ENCODE data around the gene PHYH.
"Not testable (repeated sequence)": the region's sequence is repeated elsewhere in the genome, so short reads cannot be mapped to it uniquely, and the experiment has no call there.

The PHYH gene

GRCh38 chr10:13299437-13300287, at the start of gene PHYH:
Gene PHYH (minus strand): TSS chr10:13300064. CDS start chr10:13300042, 22 bp downstream.
- in situ Hi-C loops (cut with HindIII; ENCODE audit: low sequenced_read_pairs): no loop called here

- in situ Hi-C loops (cut with HindIII; ENCODE audit: low sequenced_read_pairs): no loop called here
These were observed 48.6 kb upstream of the PHYH start, which contains the start of gene SEPHS1 for GRCh38 chr10:13348216-13349017. Gene SEPHS1 (minus strand): TSS chr10:13348293. CDS start chr10:13344950, 3,343 bp downstream.

DNA sequence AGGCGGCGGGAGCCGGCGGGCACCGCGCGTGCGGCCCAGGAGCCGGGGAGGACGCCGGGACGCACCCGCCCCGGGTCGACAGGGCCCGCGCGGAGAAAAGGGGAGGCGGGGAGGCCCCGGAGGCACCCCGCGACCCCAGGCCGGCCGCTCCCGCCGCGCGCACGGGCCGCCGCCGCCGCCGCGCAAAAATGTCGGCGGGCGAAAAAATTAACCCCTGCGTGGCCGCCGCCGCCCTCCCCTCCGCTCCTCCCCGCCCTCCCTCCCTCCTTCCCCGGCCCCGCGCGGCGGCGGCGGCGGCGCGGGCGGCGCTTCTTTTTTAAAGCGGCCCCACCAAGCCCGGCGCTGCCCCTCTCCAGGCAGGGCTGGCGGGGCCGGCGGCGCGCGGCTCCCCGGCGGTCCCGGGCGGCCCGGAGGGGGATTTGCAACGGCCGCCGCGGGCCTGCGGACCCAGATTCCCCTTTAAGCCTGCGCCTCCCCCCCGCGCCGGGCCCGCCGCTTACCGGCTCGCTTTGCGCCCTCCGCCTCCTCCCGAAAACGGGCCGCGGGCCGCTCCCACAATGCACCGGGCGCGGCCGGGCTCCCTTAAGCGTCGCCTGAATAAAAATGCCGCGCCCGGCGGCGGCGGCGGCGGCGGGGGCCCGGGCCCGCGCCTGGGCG, 47.8 kb upstream of the PHYH start:
- in situ Hi-C loops (cut with HindIII; ENCODE audit: low sequenced_read_pairs): no loop called here

DNA sequence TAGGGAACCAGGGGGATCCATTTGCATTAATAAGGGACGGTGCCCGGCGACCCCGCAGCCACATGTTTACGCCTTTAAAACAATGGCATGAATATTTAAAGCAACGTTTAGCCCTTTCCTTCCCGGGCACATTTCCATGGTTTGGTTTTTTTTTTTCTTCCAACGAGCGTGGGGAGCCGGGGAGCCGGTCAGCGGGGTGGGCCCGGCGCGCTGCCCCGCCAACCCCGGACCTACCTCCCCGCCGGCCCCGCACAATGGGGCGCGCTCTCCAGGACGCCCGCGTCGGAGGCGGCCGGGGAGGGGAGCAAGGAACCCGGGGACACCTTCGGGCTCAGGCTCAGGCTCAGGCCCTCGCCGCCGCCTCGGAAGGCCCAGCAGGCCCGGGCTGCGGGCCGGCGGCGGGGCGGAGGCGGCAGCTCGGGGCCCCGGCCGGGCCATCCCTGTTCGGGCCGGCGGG, 47.2 kb upstream of the PHYH start:
- in situ Hi-C loops (cut with HindIII; ENCODE audit: low sequenced_read_pairs): no loop called here

DNA sequence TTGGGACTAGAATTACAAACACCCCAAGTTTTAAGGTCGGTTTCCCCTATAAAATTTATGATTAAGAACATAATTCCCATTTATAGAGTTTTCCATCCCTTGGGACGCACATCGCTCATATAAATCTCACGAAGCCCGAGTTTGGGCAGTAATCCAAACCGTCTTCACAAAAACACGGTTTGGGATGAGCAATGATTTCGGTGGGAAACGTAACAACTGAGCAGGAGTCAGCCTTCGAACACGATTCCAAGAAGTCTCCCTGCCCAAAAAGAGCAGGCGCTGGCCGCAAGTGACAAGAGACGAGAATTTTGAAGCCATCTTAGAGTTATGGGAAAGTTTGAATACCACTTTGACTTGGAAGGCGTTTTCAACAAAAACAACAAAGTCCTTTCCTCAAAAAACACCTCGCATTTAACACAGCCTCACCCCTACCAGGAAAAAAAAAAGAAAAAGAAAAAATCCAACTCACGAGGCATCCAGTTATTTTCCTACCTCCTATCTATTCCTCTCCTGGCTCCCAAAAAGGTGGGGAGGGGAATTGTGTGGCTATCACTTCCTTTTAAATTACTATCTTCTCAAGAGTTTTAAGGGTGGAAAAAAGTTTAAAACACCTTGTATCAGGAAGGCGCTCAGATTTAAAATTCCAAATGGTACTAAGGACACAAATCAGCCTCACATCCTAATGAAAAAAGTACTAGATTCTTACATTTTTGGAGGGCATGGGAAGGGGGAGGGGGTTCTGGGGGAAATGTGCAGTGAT, 46.6 kb upstream of the PHYH start:
- in situ Hi-C loops (cut with HindIII; ENCODE audit: low sequenced_read_pairs): no loop called here

DNA sequence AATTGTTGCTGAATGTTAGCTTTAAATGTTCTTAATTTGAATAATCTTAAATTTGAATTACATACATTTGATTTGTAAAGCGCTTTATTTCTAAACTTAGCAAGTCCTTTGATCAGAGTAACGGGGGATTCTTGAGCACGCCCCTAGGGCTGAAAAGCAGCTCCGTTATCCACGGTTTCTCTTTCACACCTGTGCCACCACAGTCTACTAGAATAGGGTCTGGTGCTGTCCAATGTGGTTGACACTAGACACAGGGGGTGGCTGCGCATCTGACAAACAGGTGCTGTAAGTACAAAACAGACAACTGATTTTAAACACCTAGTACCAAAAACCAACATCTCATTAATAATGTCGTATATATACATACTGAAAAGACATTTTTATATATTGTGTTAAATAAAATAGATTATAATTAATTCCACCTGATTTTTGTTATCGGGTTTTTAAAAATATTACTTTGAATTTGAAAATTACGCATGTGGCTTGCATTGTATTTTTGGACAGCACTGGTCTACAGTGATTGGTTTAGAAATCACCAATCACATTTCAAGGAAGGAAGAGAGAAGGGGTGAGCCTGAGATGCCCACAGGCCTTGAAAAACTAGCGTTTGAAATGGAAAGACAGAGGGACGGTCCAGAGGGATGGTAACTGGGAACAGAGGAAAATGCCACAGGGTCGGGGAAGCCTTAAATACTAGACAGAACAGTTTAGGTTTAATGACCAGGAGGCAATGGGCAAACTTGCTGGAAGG, 40.9 kb upstream of the PHYH start:
- in situ Hi-C loops (cut with HindIII; ENCODE audit: low sequenced_read_pairs): no loop called here

DNA sequence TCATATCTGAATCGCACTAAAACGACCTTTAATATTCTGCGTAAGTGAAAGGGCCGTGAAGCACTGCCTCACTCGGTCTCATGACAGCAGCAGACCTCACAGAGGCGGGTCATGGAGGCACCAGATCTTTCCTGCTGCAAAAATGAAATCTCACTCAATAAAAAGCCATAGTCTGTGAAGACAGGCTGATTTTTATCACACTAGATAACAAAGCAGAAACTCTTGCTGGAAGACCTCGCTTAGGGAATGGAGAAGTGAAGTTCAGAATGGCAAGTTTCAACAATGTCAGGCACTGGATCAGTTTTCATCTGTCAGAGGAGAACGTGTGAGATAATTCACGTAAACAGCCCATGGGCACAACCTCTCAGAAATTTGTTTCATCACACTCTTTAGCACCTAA, 40.2 kb upstream of the PHYH start:
- in situ Hi-C loops (cut with HindIII; ENCODE audit: low sequenced_read_pairs): no loop called here

GRCh38 chr10:13338390-13339110, 38.7 kb upstream of the PHYH start:
- in situ Hi-C loops (cut with HindIII; ENCODE audit: low sequenced_read_pairs): no loop called here

DNA sequence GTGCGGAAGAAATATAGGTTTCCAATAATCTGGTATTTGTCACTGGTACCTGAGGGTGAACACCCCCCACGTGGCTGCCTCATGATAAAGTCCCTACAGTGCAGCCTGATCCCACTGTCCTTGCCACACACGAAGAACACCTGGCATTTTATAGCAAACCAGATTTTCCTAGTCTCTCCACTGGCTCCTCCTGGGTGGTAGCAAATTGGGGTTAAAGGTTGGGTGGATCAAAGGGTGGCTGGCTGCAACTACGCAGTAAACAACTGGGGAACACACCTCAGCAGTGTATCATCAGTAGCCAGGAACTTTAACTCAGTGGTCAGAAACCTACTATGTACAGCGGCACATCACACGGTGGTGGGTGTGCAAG, 37.9 kb upstream of the PHYH start:
- in situ Hi-C loops (cut with HindIII; ENCODE audit: low sequenced_read_pairs): no loop called here

DNA sequence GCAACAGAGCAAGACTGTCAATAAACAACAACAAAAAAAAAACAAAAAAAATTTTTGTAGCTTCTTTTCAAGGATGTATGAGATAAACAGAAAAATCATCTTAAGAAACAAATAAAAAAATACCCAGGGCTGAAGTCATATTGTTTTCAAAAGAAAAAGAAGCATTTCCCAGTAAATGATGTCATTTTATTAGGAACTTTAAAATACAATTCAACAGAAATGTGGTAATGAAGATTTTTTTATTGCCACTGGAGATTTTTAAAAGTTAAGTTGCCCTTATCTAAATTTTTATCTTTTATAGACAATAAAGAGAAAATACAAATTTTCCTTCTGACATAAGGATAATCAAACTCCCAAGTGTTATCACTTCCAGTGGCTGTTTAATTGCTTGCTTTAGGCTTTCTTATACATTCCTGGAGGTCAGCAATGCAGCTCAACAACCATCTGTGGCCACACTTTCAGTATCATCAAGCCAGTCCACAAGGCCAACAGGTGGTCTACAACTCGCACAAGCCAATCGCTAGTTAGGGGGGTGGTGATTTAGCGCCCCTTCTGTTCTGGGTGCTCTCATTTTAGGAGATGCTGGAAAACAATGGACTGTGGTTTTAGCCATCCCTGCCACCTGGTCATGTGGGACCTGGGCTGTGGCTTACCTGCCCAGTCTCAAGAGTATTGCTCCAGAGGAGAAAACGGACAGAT, 37.4 kb upstream of the PHYH start:
- in situ Hi-C loops (cut with HindIII; ENCODE audit: low sequenced_read_pairs): no loop called here

GRCh38 chr10:13335881-13336280, 36.0 kb upstream of the PHYH start:
- in situ Hi-C loops (cut with HindIII; ENCODE audit: low sequenced_read_pairs): no loop called here

- in situ Hi-C loops (cut with HindIII; ENCODE audit: low sequenced_read_pairs): no loop called here
These were observed 34.7 kb upstream of the PHYH start for GRCh38 chr10:13334556-13334955.

DNA sequence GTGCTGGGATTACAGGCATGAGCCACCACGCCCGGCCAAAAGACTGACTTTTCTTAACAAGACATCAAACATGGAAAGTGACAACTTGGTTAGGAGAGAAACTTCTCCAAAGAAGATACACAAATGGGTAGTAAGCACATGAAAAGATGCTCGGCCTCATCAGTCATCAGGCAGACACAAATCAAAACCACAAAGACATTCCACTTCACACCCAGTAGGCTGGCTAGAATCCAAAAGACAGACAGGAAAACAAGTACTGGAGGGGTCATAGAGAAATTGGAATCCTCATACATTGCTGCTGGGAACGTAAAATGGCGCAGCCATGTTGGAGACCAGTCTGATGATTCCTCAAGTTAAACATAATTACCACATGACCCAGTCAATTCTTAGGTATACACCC, 31.8 kb upstream of the PHYH start:
- in situ Hi-C loops (cut with HindIII; ENCODE audit: low sequenced_read_pairs): no loop called here

- in situ Hi-C loops (cut with HindIII; ENCODE audit: low sequenced_read_pairs): not testable (repeated sequence)
These were observed 31.1 kb upstream of the PHYH start for GRCh38 chr10:13330980-13331379.

- in situ Hi-C loops (cut with HindIII; ENCODE audit: low sequenced_read_pairs): no loop called here
These were observed 29.7 kb upstream of the PHYH start for GRCh38 chr10:13329565-13329964.

- in situ Hi-C loops (cut with HindIII; ENCODE audit: low sequenced_read_pairs): no loop called here
These were observed 28.7 kb upstream of the PHYH start for GRCh38 chr10:13328613-13329012.

DNA sequence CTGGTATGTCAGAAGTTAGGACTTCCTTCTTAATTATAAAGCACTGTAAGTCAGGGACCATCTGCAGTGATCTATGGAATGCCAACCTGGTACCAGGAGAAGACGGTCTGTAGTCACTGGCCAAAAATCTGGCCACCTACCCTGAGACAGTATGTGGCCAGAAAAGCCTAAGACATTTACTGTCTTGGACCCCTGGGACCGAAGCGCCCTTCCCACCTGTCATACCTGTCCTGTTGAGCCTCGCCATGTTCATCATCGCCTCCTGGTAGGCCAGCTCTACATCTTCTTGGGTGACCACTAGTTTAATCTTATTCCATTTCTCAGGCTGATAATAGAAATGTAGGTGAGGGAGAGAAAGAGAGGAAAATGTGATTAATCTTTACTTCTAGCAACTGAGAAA, 28.3 kb upstream of the PHYH start:
- in situ Hi-C loops (cut with HindIII; ENCODE audit: low sequenced_read_pairs): no loop called here

DNA sequence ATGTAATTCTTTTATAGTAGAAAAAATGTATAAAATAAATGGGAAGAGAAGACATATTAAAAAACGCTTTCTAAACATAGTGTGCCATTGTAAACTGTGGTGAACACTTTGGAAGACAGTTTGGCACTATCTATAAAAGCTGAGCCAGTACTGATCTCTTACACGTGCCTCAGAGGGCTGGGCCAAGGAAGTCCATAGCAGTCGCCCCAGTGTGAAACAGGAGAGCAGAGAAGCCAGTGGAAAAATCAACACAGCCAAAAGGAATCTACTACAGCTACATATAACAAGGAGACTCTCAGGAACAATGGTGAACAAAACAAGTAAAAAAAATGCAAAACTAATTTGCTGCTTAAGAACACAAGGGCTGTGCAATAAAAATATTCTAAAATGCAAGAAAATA, 27.7 kb upstream of the PHYH start:
- in situ Hi-C loops (cut with HindIII; ENCODE audit: low sequenced_read_pairs): no loop called here

Data from endothelial cell of hepatic sinusoid (primary cell).